OCI-LY7 (cell line): Measurements from ENCODE around the gene DNAJC27.

Source experiments
- EZH2phosphoT487 ChIP-seq: fragments of 200-600 bp; sonication (generic); IDR thresholded peaks from 2 replicates; pipeline ENCODE4 v1.6.1; 2018; ENCODE audit warnings: low read depth, borderline replicate concordance, mild to moderate bottlenecking, mixed run types, antibody characterized with exemption, low read length, moderate library complexity, mixed read lengths
- TF ChIP-seq, protein P1 (sequence below): fragments of 200-600 bp; sonication (generic); conservative IDR thresholded peaks from 2 replicates; pipeline ENCODE4 v1.5.1; 2014; ENCODE audit warnings: mild to moderate bottlenecking, antibody characterized with exemption, low read length, moderate library complexity, mixed read lengths

DNA sequence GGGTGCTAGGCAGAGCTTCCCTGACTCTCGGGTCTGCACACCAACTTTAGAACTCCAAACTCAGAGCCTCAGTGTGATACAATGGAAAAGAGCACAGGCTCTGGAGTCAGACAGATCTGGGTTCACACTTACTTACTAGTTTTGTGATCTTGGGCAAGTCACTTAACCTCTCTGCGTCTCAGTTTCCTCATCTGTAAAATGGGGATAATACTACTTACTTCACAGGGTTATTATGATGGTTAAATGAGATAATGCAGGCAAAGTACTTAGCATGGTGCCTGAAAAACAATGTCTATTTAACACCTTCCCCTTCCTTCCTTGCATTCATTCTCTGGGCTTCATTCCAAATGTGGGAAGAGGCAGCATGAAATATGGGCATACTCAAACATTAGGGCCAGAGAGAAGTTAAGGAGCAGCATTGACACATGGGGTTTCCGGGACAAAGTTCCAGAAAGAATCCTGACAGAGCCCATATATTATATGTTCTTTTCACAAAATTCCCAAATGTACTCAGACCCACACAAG is 13.3 kb downstream of the DNAJC27 start:
- TF ChIP-seq EZH2phosphoT487, result no peak
- TF ChIP-seq, protein P1, sequence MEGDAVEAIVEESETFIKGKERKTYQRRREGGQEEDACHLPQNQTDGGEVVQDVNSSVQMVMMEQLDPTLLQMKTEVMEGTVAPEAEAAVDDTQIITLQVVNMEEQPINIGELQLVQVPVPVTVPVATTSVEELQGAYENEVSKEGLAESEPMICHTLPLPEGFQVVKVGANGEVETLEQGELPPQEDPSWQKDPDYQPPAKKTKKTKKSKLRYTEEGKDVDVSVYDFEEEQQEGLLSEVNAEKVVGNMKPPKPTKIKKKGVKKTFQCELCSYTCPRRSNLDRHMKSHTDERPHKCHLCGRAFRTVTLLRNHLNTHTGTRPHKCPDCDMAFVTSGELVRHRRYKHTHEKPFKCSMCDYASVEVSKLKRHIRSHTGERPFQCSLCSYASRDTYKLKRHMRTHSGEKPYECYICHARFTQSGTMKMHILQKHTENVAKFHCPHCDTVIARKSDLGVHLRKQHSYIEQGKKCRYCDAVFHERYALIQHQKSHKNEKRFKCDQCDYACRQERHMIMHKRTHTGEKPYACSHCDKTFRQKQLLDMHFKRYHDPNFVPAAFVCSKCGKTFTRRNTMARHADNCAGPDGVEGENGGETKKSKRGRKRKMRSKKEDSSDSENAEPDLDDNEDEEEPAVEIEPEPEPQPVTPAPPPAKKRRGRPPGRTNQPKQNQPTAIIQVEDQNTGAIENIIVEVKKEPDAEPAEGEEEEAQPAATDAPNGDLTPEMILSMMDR, result no peak
